KMS-11 (cell line): ENCODE data around the gene DCHS2.

Experiments used
- H2AFZ ChIP-seq: fragments of 200-600 bp; sonication (generic); 2 replicates; pipeline ENCODE4 v1.6.1; 2016; ENCODE audit warnings: antibody characterized with exemption, mixed run types, low read depth
- H3K27ac ChIP-seq: fragments of 200-600 bp; sonication (generic); 2 replicates; pipeline ENCODE4 v1.6.1; 2016; ENCODE audit warnings: mild to moderate bottlenecking, mixed run types
- H3K27me3 ChIP-seq: fragments of 200-600 bp; sonication (generic); 2 replicates; pipeline ENCODE4 v1.6.1; 2017; ENCODE audit warnings: mild to moderate bottlenecking, low read depth, mixed run types, moderate library complexity; ENCODE audit not compliant: insufficient read depth
- H3K36me3 ChIP-seq: fragments of 200-600 bp; sonication (generic); 2 replicates; pipeline ENCODE4 v1.6.1; 2017; ENCODE audit warnings: mild to moderate bottlenecking, mixed run types; ENCODE audit not compliant: insufficient read depth
- H3K4me1 ChIP-seq: fragments of 200-600 bp; sonication (generic); 2 replicates; pipeline ENCODE4 v1.6.1; 2016; ENCODE audit warnings: mild to moderate bottlenecking, low read depth, mixed run types; ENCODE audit not compliant: poor library complexity, severe bottlenecking
- H3K4me2 ChIP-seq: fragments of 200-600 bp; sonication (generic); 2 replicates; pipeline ENCODE4 v1.7.0; 2016; ENCODE audit warnings: mild to moderate bottlenecking, mixed run types
- H3K4me3 ChIP-seq: fragments of 200-600 bp; sonication (generic); IDR thresholded peaks from 2 replicates; pipeline ENCODE4 v1.6.1; 2017; ENCODE audit warnings: low read depth, low read length, mixed read lengths; ENCODE audit not compliant: insufficient read depth
- H3K79me2 ChIP-seq: fragments of 200-600 bp; sonication (generic); 2 replicates; pipeline ENCODE4 v1.6.1; 2016; ENCODE audit warnings: low read depth, mixed run types; ENCODE audit not compliant: insufficient read depth
- H3K9ac ChIP-seq: fragments of 200-600 bp; sonication (generic); 2 replicates; pipeline ENCODE4 v1.6.1; 2016; ENCODE audit warnings: mild to moderate bottlenecking, mixed run types
- H4K20me1 ChIP-seq: fragments of 200-600 bp; sonication (generic); 2 replicates; pipeline ENCODE4 v1.6.1; 2016; ENCODE audit warnings: mild to moderate bottlenecking, mixed run types; ENCODE audit not compliant: insufficient read depth
- CTCF ChIP-seq: fragments of 200-600 bp; sonication (generic); conservative IDR thresholded peaks from 2 replicates; pipeline ENCODE4 v1.6.1; 2017; ENCODE audit warnings: low read depth, mild to moderate bottlenecking, antibody characterized with exemption, low read length, moderate library complexity, mixed read lengths

Gene DCHS2

GRCh38 chr4:154455111-154455510 lies 36.5 kb downstream of the DCHS2 start:
- no peaks in the 10 kb centered on the region for H4K20me1 ChIP-seq
- no peak overlapping the region for H3K9ac ChIP-seq
- H3K4me1 ChIP-seq: no peaks in the 10 kb centered on the region
- no peak overlapping the region for H3K4me2 ChIP-seq
- no peak overlapping the region for H2AFZ ChIP-seq
- H3K4me3 ChIP-seq: no peak overlapping the region
- H3K79me2 ChIP-seq: no peaks in the 10 kb centered on the region
- no peak overlapping the region for H3K27ac ChIP-seq
- no peaks in the 10 kb centered on the region for H3K27me3 ChIP-seq
- no peak for TF ChIP-seq CTCF
- no peaks in the 10 kb centered on the region for H3K36me3 ChIP-seq

GRCh38 chr4:154454710-154455109 lies 36.9 kb downstream of the DCHS2 start:
- Histone ChIP-seq H3K9ac (no peak overlapping the region), H3K4me2 (no peak overlapping the region), H2AFZ (no peak overlapping the region), H3K36me3 (no peaks in the 10 kb centered on the region), H3K4me1 (no peaks in the 10 kb centered on the region), H3K79me2 (no peaks in the 10 kb centered on the region), H3K27ac (no peak overlapping the region), H3K4me3 (no peak overlapping the region), H3K27me3 (no peaks in the 10 kb centered on the region), H4K20me1 (no peaks in the 10 kb centered on the region)
- TF ChIP-seq CTCF: no peak

- TF ChIP-seq CTCF: no peak
- H3K27ac ChIP-seq: no peak overlapping the region
- no peak overlapping the region for H3K4me2 ChIP-seq
- no peaks in the 10 kb centered on the region for H3K4me1 ChIP-seq
- no peak overlapping the region for H3K9ac ChIP-seq
- no peaks in the 10 kb centered on the region for H3K27me3 ChIP-seq
- H3K79me2 ChIP-seq: no peaks in the 10 kb centered on the region
- H3K36me3 ChIP-seq: no peaks in the 10 kb centered on the region
- no peaks in the 10 kb centered on the region for H4K20me1 ChIP-seq
- no peak overlapping the region for H3K4me3 ChIP-seq
- no peak overlapping the region for H2AFZ ChIP-seq
Observed at GRCh38 chr4:154452798-154453346, 38.7 kb downstream of the DCHS2 start.

- no peaks in the 10 kb centered on the region for H3K4me1 ChIP-seq
- no peak for TF ChIP-seq CTCF
- no peak overlapping the region for H3K9ac ChIP-seq
- H3K4me3 ChIP-seq: no peak overlapping the region
- no peak overlapping the region for H3K4me2 ChIP-seq
- H2AFZ ChIP-seq: no peak overlapping the region
- no peaks in the 10 kb centered on the region for H3K79me2 ChIP-seq
- no peaks in the 10 kb centered on the region for H3K27me3 ChIP-seq
- no peak overlapping the region for H3K27ac ChIP-seq
- H4K20me1 ChIP-seq: no peaks in the 10 kb centered on the region
- H3K36me3 ChIP-seq: no peaks in the 10 kb centered on the region
Observed at GRCh38 chr4:154450966-154451365, 40.6 kb downstream of the DCHS2 start.

GRCh38 chr4:154444958-154445357 lies 46.6 kb downstream of the DCHS2 start:
- Histone ChIP-seq H3K27ac (no peak overlapping the region), H2AFZ (no peak overlapping the region)

More at GRCh38 chr4:154444958-154445357, 46.6 kb downstream of the DCHS2 start:
- Histone ChIP-seq H3K4me2 (no peak overlapping the region), H3K27me3 (no peaks in the 10 kb centered on the region), H3K79me2 (no peaks in the 10 kb centered on the region), H4K20me1 (no peaks in the 10 kb centered on the region), H3K4me1 (no peaks in the 10 kb centered on the region), H3K4me3 (no peak overlapping the region), H3K9ac (no peak overlapping the region), H3K36me3 (no peaks in the 10 kb centered on the region)
- no peak for TF ChIP-seq CTCF
